Measurements from ENCODE around the gene MBNL1.

- TF ChIP-seq POLR2AphosphoS5 (IDR thresholded peaks at IDR 0.05; ENCODE audit: borderline replicate concordance, low read depth, low read length) (no peak), EZH2 (IDR thresholded peaks at IDR 0.05) (no peak), FOXP2 (optimal IDR thresholded peaks at IDR 0.05; ENCODE audit: control extremely low read depth, extremely low read length, insufficient read depth) (no peak)
Observed at GRCh38 chr3:152236716-152237115, 32.0 kb upstream of the MBNL1 start.
